ENCODE data around the gene PTRH1. TPM values are rescaled to one million over a fixed set of nuclear protein-coding genes. Genes with fewer than 3 reads are reported as not detected.

The PTRH1 gene
- total and polyA plus RNA-seq, 2 of the 4 experiments (the other 2 are of a cell fraction), result 5.4 to 14.8 TPM

GRCh38 chr9:127680846-127681245, 34.6 kb downstream of the PTRH1 start:
- no peak overlapping the region for H3K27ac ChIP-seq (ENCODE audit: insufficient read depth, low read length)
- dilution Hi-C loops (cut with HindIII; ENCODE audit: low sequenced_read_pairs, unreplicated experiment) (no loop called here), in situ Hi-C loops (cut with MboI; ENCODE audit: low sequenced_read_pairs) (no loop called here), intact Hi-C loops (cut with micrococcal nuclease) (no loop called here)
- ChIA-PET POLR2A (ENCODE audit: unreplicated experiment) (no interaction called here), CTCF (interaction anchor here (0.6 kb wide), 1 partner anchor 157 kb away, joined by 3 read pairs; no protein-coding TSS in a partner anchor)
- DNase-seq, result no peak
- no peak overlapping the region for H3K9ac ChIP-seq (ENCODE audit: low read depth, low read length)
- H3K27me3 ChIP-seq (ENCODE audit: control insufficient read depth, insufficient read depth, low read length), result no peaks in the 10 kb centered on the region
- H2BK5ac ChIP-seq (ENCODE audit: low read depth, low read length, poor library complexity, severe bottlenecking), result no peak overlapping the region
- peaks cover 61% of the 10 kb centered on the region for H3K36me3 ChIP-seq (ENCODE audit: control insufficient read depth, insufficient read depth, low read length)
- no peak overlapping the region for H2AFZ ChIP-seq (replicated peaks; ENCODE audit: low read length, poor library complexity)
- H4K5ac ChIP-seq (ENCODE audit: low read depth, low read length), result no peak overlapping the region
- no peak overlapping the region for H3K18ac ChIP-seq (ENCODE audit: low read depth, low read length)
- no peak overlapping the region for H4K8ac ChIP-seq (ENCODE audit: low read depth in 2 of 2, low read length in 2 of 2)
- no peak overlapping the region for H3K4me3 ChIP-seq (ENCODE audit: insufficient read depth, low read depth, low read length)
- no peak overlapping the region for H2BK15ac ChIP-seq (ENCODE audit: low read depth, low read length)
- H3K4me2 ChIP-seq (ENCODE audit: low read depth, low read length), result no peak overlapping the region
- no peak overlapping the region for H3K56ac ChIP-seq (ENCODE audit: extremely low read depth, insufficient read depth, low read length)
- no peak overlapping the region for H3K14ac ChIP-seq (replicated peaks; ENCODE audit: low read depth, low read length)
- H3K4ac ChIP-seq (ENCODE audit: low read depth, low read length), result no peak overlapping the region
- WGBS, 2 experiments (ENCODE audit: extremely low coverage in 2 of 2, insufficient read length in 1 of 2), result 91% methylated on average over 5 of the region's 9 CpGs; no CpG with 5 or more reads in 1 of the 2 experiments
- no peak overlapping the region for H3K23ac ChIP-seq (ENCODE audit: low read depth, low read length)
- H3K9me1 ChIP-seq (ENCODE audit: insufficient read depth, low read length), result peaks cover 14% of the 10 kb centered on the region
- no peak for TF ChIP-seq RFX5 (IDR thresholded peaks at IDR 0.05; ENCODE audit: low read depth, low read length)
- no peak for TF ChIP-seq CEBPB (IDR thresholded peaks at IDR 0.05; ENCODE audit: low read depth, low read length)
- ATAC-seq (ENCODE audit: low read depth), result no peak
- no peak overlapping the region for H2BK120ac ChIP-seq (ENCODE audit: low read depth, low read length)
- H2AK9ac ChIP-seq (replicated peaks; ENCODE audit: low read depth, low read length, poor library complexity), result no peak overlapping the region
- peaks cover 11% of the 10 kb centered on the region for H3K4me1 ChIP-seq (ENCODE audit: control insufficient read depth, insufficient read depth, low read length)
- H3K9me3 ChIP-seq (ENCODE audit: control insufficient read depth, insufficient read depth, low read length), result no peaks in the 10 kb centered on the region
- no peaks in the 10 kb centered on the region for H3K79me1 ChIP-seq (ENCODE audit: low read depth in 1 of 2, low read length in 2 of 2)
- H2AK5ac ChIP-seq (ENCODE audit: low read depth, low read length), result no peak overlapping the region
- no peak overlapping the region for H4K91ac ChIP-seq (ENCODE audit: insufficient read depth, low read depth, low read length)
- H4K20me1 ChIP-seq (ENCODE audit: insufficient read depth, low read length), result no peaks in the 10 kb centered on the region
- BruUV-seq (replicated peaks), result no TSS peak
- no peak overlapping the region for H2BK20ac ChIP-seq (ENCODE audit: low read depth, low read length)

All from IMR-90 (cell line).